Stimulated activated naive CD4-positive, alpha-beta T cell treated with Interleukin-2 at 50 U/mL for 16 hours (primary cell): ENCODE measurements around the gene BTBD2.
"Not testable (repeated sequence)": the region's sequence is repeated elsewhere in the genome, so short reads cannot be mapped to it uniquely, and the experiment has no call there.

Experiments used
- DNase-seq: peaks from one replicate; lab custom pipeline; 2025; lab: John Stamatoyannopoulos, UW

The BTBD2 gene

GRCh38 chr19:2039959-2040646 is 24.6 kb upstream of the BTBD2 start:
- DNase-seq, result no peak

- DNase-seq, result no peak
Observed at GRCh38 chr19:2039089-2039958, 23.8 kb upstream of the BTBD2 start.

DNA sequence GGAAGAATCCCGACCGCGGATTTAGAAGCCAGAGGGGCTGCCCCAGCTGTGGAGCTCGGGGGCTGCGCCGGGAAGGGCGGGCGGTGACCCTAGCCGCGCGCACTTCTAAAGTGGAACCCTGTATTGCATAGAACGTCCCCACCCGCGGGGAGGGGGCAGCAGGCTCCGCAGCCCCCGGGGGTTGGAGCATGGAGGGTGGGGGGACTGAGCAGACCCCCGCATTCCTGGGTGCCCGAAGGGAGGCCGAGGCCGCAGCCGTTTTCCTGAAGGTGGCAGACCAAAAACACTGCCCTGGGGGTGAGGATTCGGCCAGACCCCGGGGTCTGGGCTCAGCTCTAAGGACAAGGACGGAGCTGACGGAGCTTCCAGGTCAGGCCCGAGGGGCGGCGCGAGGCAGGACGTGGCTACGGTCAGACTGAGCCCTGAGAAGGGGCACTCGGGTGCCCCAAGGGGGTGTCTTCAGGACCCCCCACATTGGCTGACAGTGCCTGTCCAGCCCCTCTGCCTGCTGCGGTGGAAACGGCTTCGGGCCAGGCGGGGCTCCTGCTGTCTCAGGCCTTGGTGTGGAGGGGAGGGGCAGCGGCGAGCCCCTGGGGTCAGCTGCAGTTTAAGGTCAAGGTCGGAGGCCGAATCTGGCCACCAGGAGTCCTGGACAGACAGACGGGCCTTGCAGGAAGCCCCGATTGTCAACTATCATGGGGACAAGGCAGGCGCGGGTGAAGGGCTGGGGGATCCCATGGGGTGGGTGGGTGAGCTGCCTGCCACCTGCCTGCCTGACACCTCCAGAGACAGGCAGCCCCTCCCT is 23.0 kb upstream of the BTBD2 start:
- no peak for DNase-seq

DNA sequence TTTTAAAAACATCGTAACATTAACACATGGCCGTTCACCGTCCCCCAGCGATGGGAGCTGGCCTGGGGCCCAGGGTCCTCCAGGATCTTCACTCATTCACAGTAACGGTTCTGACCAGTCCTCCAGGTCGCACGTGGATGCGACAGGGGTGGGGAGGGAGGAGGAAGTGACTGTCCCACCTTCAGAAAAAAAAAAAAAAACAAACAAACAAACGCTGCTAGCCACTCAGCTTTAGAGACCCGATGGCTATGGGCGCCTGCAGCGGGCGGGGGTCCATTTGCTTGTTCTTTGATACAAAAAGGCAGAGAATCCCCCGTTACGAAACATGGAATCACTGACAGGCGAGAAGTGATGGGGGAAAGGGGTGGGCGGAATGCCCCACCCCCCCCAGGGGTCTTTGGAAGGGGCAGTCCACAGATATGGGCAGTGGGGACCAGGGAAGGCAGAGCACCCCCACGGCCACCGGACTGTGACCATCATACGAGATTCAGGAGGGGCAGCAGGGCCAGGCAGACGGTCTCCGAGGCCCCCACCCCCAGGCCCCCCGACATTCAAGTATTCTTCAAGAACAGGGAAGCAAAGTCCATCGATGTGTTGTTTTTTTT is 22.2 kb upstream of the BTBD2 start:
- DNase-seq, result no peak

DNA sequence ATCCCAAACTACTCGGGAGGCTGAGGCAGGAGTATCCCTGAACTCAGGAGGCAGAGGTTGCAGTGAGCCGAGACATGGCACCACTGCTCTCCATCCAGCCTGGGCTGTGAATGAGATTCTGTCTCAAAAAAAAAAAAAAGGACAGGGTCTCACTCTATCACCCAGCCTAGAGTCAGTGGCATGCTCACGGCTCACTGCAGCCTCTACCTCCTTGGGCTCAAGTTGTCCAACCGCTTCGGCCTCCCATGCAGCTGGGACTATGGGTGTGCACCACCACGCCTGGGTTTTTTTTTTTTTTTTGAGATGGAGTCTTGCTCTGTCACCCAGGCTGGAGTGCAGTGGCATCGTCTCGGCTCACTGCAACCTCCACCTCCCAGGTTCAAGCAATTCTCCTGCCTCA is 20.9 kb upstream of the BTBD2 start:
- DNase-seq, result no peak

GRCh38 chr19:2035590-2035991 is 20.1 kb upstream of the BTBD2 start:
- no peak for DNase-seq

DNA sequence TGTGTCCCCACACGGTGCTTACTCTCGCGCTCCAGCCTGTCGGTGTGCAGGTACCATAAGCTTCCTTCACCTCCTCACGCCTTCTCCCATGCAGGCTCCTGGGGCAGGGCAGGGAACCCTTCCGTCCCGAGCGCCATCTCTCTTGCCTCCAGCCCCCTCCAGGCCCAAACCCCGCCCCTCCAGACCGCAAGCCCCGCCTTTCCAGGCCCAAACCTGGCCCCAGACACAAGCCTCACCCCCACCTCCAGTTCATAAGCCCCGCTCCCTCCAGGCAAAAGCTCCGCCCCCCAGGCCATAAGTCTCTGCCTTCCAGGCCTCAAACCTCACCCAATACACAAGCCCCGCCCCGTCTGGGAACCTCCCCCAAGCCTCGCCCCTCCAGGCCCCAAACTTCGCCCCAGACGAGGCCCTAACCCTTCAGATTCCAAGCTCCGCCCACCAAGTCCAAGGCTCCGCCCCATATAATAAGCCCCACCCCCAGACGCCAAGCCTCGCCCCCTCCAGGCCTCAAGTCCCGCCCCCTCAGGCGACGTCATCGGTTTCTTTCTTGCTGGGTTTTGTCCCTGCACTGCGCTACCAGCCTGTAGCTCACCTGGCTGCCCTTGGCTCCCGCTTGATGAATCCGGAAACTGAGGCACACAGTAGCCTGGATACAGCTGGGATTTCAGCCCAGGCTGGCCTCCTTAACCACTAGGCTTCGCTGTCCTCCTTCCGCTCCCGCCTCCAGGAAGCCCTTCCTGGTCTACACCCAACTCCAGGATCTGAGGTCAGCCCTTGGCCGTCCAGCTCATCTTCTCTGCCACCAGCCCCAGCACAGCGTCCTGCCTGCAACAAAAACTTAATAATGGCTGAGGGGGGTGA is 19.4 kb upstream of the BTBD2 start:
- DNase-seq, result peak; percentile 34

DNA sequence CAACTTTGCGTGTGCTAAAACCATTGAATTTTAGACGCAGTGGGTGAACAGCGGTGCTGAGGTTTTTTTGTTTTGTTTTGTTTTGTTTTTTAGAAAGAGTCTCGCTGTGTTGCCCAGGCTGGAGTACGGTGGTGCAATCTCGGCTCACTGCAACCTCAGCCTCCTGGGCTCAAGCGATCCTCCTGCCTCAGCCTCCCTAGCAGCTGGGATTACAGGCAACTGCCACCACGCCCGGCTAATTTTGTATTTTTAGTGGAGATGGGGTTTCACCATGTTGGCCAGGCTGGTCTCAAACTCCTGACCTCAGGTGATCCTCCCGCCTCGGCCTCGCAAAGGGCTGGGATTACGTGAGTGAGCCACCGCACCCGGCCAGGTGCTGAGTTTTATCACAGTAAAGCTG is 18.7 kb upstream of the BTBD2 start:
- DNase-seq, result not testable (repeated sequence)

DNA sequence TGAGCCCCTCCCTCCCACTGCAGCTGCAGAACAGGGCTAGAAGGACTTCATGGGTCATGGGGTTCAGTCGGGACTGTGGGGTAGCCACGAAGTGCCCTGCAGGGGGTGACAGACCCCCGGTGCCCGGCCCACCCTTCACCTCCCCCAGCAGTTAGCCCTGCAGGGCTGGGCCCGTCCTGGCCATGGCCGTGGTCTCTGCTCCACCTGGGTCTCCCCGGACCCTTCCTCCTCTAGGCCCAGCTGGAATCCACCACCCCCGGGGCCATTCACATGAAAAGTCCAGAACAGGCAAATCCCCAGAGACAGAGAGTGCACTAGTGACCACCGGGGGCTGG is 18.3 kb upstream of the BTBD2 start:
- DNase-seq, result no peak

DNA sequence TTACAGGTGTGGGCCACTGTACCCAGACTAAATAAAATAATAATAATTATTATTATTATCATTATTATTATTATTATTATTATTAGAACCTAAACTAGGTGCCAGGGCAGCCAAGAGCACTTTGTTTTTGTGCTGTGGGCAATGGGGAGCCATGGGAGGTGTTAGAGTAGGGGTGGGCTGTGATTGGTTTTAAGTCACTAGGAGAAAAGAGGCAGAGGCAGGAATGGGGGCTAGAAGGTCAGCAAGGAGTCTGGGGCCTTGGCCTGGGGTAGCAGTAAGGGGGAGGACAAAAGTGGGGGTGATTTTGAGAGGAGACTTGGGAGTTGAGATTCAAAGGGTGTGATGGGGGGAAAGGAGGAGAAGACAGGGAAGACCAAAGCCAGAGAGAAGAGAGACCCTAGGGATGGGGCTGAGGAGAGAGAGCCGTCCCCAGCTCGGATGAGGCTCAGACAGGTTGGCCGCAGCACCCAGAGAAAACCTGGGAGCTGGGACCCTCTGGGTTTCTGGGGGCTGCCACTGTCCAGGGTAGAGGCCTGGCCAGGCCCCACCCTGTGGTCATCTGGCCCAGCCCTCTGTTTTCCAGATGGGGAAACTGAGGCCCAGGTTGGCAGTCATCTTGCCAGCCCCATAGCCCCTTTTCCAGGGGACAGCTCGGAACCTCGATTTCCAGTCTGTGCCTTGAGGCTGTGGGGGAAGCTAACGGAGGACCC is 17.8 kb upstream of the BTBD2 start:
- no peak for DNase-seq

GRCh38 chr19:2032296-2032941 is 16.9 kb upstream of the BTBD2 start:
- peak; percentile 23 for DNase-seq

DNA sequence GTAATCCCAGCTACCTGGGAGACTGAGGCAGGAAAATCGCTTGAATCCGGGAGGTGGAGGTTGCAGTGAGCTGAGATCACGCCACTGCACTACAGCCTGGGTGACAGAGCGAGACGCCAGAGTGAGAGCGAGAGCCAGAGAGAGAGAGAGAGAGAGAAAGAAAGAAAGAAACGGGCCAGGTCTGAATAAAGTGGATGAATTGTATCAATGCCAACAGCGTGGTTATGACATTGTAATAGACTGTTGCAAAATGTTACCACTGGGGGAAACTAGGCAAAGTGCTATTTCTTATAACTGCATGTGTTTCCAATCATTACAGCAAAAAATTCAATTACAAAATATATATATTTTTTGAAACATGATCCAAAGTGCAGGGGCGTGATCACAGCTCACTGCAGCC is 11.8 kb upstream of the BTBD2 start:
- no peak for DNase-seq

DNA sequence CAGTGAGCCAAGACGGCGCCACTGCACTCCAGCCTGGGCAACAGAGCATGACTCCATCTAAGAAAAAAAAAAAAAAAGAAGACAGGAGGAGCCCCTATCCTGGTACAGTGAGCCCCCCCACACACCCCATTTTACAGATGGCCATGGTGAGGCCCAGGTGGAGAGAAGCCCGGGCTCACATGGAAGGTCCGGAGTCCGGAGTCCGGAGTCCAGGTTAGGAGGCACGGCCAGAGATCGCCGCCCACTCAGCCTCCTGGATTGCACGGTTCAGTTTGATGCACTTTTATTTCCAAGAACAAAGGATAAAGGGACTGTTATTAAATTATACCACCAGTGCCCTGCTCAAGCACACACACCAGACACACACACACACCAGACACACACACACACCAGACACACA is 11.3 kb upstream of the BTBD2 start:
- DNase-seq, result no peak

- DNase-seq, result no peak
Observed at GRCh38 chr19:2022289-2022688, 6.8 kb upstream of the BTBD2 start.

DNA sequence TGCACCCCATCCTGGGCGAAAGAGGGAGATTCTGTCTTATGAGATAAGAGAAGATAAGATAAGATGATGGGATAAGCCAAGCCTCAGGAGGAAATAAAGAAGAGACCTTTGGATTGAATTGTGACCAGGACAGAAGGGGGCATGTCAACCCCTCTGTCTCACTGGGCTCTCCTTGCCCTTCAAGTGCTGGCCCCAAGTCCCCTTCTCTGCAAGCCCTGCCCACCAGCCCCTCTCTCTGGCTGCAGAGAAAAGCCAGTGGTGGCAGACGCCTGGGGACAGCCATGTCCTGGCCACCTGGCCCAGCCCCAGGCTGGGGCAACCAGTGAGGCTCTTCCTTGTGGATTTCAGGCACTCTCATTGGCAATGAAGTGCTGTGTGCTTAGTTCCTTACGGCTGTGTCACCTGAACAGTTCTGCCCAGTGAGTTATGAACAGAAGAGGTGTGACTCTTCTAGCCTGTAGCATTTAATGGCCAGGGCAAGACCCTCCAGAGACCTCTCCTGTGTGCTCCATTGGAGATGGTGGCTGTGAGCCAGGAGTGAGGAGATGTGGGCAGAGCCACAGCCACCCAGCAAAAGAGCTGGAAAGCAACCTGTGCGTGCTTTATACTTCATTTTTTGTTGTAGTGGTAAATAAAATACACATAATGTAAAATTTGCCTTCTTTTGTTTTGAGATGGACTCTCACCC is 6.1 kb upstream of the BTBD2 start:
- DNase-seq, result no peak

DNA sequence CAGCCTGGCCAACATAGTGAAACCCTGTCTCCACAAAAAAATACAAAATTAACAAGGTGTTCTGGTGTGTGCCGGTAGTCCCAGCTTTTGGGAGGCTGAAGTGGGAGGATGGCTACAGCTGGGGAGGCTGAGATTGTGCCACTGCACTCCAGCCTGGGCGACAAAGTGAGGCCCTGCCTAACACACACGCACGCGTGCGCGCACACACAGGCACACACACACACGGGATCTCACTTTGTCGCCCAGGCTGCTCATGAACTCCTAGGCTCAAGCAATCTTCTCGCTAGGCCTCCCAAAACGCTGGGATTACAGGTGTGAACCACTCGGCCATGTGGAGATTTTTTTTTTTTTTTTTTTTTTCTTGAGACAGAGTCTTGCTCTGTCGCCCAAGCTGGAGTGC is 3.2 kb upstream of the BTBD2 start:
- DNase-seq, result no peak

- DNase-seq, result peak; percentile 50
Observed at GRCh38 chr19:2016041-2016807, 710 bp upstream of the BTBD2 start.

- no peak for DNase-seq
Observed at GRCh38 chr19:2014731-2015607, 545 bp downstream of the BTBD2 start.
